Midbrain (tissue), 1 donor: ENCODE results near the gene DCP2.

Experiments used
- DNase-seq: peaks from one replicate; lab custom pipeline; 2025; lab: John Stamatoyannopoulos, UW

The DCP2 gene

GRCh38 chr5:113047733-113048652 lies 71.4 kb downstream of the DCP2 start:
- DNase-seq, result no peak

DNA sequence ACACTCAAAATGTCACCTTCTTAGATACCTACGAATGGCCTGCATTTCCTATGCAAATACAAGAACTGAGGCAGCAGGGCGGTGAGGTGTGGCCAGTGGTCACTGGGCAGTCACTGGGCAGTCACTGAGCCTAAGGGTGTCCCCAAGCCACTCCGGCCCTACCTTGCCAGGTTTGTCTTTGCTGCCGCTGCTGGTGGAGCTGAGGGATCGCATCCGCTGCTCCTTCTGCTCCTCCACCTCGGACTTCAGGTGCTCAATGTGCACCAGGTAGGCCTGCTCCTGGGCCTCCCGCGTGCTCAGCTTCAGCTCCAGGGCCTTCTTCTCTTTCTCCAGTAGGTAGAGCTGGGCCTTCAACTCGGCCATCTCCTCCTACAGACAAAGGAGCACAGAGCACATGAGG lies 72.3 kb downstream of the DCP2 start:
- no peak for DNase-seq

DNA sequence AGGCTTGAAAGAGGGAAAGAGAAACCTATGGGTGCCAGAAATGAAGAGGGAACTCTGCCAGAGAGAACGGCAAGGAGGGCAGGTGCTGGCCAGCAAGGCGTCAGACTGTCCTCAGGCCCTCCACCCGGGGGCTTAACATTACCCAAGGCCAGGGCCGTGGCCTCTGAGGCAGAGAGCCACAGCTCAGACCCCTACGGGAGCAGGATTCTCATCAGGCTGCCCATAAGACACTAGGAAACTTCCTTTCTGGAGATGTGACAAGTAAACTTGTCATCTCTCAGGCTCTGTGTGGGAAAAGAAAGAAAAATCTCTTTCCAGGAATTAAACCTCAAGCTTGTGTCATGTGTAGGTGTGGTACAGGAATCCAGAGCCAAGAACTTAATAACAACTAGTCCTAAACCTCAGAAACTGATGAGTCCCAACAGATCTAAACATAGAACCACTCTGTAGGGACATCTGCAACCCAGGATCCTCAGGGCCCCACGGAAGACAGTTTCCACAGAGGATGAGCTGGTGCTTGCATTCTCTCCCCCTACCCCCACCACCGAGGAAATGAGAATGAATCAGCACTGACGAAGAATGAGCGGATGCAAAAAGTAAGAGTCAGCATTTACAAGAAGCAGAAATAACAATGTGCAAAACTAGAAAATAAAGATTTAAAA lies 74.3 kb downstream of the DCP2 start:
- no peak for DNase-seq

DNA sequence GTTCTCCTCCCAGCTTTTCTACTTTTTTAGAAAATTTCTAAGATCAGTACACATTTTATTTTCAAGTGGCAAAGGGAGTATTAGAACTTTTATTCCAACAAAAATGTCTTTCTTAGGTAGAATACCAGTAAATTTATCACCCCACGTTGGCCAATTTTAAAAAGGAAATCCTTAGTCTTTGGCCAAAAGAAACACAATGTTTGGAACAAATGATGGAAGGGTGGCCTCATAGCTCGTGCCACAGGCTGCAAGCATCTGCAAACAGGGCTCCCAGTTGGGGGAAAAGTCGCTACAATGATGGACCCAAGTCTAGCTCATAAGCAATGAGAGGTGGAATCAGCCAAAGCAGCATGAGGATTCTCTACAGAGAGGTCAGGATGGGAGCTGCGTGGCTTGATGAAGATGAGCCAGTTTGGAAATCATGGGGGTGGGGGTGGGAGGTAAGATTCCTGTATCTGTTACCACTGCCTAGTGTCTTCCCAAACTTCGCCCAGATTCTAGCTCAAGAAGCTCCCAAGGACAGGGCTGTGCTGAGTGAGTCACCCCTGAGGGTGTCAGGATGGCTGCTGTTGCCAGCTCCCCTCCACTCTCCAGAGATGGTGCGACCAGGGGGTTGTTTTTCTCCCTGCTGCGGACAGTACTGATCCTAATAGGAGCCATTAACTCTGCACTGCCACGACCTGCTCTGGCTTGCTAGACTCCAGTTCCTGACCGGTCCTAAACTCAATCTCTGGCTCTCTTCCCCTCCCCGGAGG lies 75.6 kb downstream of the DCP2 start:
- DNase-seq, result no peak

DNA sequence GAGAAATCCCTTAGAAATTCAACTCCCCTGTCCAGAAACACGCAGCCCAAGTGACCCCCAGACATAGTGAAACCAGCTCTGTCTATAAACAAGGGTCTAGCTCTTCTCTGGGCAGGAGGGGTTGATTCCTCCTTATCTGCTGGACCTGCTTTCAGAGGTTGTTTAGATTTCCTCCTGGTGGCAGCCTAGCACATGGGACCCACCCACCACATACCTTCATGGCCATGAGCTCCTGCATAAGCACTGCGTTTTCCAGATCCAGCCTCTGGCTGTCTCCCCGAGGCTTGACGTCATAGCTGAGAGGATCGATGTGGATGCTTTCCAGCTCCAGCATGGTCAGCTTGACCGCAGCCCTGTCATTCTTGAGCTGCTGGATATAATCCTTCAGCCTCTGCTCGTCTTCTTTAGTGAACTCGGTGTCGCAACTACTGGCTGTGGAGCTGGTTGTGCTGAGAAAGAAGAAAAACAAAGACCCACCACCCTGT lies 77.0 kb downstream of the DCP2 start:
- no peak for DNase-seq

DNA sequence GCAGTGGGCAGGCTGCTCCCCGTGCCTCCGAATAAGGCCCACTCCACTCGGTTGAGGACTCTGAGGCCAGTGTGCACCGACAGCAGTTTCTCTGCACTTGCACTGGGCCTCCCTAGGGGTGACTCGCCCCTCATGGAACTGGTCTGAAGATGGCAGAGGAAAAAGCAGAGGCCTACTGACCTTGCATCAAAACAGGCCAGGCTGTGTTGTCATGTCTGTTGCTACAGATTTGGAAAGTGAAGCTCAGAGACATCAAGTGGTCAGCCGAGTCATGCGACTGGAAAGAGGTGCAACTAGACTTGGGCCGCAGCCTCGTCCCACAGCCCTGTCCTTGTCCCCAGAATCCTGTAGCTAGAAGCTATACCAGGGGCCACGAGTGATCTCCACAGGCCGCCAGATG lies 78.3 kb downstream of the DCP2 start:
- DNase-seq, result no peak

- DNase-seq, result no peak
These were observed 80.4 kb downstream of the DCP2 start for GRCh38 chr5:113056988-113057387.

- no peak for DNase-seq
These were observed 81.0 kb downstream of the DCP2 start for GRCh38 chr5:113057557-113057984.

- no peak for DNase-seq
These were observed 81.7 kb downstream of the DCP2 start for GRCh38 chr5:113058269-113058668.

- no peak for DNase-seq
These were observed 82.2 kb downstream of the DCP2 start for GRCh38 chr5:113058706-113059226.

DNA sequence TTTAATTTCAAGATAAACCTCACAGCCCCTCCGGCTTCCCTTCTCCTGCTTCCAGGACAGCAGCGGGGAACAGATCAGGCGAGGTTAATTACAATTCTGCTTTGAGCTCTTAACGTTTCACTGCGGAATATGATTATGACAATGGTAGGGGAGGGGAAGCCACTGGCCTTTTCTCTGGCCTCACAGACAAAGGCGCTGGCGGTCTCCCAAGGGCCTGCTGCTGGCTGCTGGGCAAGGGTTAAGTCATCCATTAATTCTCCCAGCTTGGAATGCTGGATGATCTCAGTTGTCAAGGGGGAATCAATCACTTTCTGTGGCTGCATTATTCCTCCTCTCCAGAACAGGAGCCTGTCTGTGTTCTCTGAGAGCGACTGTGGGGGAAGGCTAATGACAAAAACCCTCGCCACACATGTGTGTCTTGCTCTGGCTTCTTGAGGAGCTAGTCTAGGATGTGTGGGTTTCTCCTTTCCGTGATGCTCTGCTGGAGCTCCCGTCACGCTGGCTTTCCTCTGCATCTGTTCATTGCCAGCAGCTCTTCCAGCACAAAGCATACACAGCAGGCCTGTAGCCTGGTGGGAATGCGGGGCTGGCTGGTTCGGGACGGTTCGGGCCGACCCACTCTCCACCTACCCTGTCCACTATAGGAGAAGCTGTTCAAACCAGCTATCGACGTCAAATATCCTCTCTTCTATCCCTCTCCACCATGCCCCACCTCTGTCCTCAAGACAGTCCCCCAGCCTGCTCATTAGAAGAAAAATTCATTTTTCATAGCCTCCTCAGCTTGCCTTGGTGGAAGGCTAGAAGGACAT lies 82.8 kb downstream of the DCP2 start:
- DNase-seq, result no peak

DNA sequence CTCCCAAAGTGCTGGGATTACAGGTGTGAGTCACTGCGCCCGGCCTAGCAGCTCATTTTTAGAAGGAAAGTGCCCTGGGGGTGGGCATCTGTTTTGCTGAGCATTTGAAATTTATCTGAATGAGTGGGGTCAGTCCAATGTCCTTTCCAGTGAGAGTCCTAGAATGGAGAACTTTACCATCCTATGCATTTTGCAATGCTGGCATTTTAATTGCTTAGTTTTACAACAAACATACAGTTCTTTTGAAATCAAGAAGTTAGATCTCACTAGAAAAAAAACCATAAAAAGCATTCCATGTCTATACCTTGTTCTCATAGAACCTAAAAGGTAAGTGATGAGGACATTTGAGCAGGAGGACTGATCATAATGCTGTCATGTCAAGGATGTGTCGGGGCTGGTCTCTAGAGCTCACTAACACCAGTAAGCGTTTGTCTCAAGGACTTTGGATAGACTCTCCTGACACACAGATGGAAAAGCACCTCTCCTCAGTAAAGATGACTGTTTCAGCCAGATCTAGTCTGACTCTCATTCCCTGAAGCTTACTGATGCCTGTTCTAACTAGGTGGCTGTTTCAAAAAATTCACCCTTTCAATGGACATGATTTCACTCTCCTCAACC lies 83.9 kb downstream of the DCP2 start:
- DNase-seq, result no peak

- DNase-seq, result no peak
These were observed 85.5 kb downstream of the DCP2 start for GRCh38 chr5:113061846-113062780.

DNA sequence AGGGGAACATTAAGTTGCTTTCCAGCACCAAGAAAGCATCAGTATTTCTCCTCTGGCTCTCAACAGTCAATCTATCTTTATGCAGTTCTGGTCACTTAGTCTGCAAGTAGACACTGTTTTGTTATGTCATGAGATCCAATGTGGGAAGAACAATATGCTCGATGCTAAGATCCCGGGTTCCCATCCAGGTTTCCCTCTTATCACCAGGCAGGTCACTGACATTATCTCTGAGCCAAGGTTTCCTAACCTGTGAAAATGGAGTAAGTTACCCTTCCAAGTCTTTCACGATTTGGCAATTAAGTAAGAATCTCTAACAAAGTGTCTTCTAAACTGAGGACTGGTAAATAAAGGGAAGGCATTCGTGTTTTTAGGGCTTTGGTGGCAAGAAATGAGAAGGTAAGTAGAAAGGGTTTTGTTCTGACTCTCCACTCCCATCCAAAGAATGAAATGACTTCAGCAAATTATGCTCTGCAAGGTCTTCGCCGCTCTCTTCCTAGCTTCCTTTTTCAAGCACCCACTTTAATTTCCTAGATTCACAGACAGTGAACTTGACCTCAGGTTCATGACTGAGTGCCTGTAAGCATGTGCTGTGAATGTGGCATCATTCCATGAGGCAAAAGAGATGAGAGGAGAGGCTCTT lies 86.4 kb downstream of the DCP2 start:
- DNase-seq, result no peak

GRCh38 chr5:113063927-113064326 lies 87.3 kb downstream of the DCP2 start:
- no peak for DNase-seq

- DNase-seq, result no peak
These were observed 88.2 kb downstream of the DCP2 start for GRCh38 chr5:113064806-113065205.

- no peak for DNase-seq
These were observed 89.0 kb downstream of the DCP2 start for GRCh38 chr5:113065626-113066025.

DNA sequence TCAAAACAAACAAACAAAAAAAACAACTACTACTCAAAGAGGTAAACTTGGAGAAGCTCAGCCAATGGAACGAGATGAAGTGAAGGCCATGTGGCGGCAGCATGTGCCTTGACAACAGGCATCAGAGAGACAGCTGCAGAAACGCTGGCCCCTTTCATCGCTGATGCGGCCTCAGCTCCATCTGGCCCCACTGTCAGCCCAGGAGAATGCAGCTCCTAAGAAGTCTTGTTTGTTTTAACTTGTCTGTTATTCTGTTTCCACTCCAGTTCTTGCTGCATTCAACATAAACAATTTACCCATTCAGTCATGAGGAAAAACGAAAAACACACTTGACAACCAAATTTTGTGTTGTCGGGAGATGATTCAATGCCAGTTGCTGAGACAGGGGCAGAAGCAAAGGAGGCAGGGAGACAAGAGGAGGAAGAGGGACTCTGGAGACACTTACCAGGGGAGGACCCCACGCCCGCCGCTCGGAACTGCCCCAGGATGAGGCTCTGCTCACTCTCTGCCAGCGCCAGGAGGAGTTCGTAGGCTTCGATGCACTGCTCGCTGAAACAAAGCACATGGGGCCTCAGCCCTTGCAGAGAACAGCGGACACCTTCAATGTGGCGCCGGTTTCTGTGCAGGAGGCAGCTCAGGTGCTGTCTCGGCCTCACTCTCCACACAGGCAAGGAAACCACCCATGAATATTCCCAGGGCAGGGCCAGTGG lies 91.2 kb downstream of the DCP2 start:
- DNase-seq, result peak; percentile 27

- no peak for DNase-seq
These were observed 92.0 kb downstream of the DCP2 start for GRCh38 chr5:113068559-113068958.
